Suppressor macrophage (primary cell): ENCODE results near the gene ZNF184.
"Not testable (repeated sequence)": the region's sequence is repeated elsewhere in the genome, so short reads cannot be mapped to it uniquely, and the experiment has no call there.

Experiments
- DNase-seq, 4 experiments: peaks; one replicate each; pipeline ENCODE4 v3.0.0-alpha.2; 2020 to 2022

Gene ZNF184

DNA sequence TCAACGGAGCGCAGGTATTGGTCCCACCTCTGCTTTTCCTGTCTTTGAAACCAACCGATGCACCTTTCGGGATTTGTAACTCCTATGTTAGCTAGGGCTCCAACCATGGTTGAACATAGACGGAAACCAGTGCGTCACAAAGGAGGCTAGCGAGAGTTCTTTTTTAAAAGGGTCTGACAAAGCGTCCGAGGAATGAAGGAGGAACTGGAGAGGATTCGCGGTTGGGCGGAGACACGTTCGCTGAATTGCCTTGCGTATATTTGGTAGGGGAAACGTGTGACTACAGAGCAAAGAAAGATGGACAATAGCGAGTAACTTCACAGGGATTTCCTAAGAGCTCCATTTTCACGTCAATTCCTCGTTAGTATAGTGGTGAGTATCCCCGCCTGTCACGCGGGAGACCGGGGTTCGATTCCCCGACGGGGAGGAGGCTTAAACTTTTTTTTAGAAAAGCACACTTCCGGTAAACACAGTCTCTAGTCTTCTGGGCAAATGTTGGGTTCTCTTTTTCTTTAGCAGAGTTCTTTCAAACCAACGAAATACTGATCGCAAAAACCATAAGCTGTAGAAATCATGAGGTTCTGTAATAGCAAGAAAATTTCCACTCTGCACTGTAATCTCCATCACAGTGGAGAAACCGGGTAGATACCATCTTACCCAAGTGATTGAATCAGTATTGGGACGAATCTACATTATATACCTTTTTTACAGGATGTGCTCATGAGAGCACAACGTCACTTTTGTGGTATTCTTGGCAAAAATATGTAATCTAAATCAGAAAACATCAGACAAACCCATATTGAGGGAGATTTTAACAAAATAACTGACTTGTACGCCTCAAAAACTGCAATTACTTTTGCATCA, 6.6 kb upstream of the ZNF184 start:
- peak; percentile 84 to 94 (median 92) for DNase-seq

- DNase-seq, result peak; percentile 83 to 92 (median 89)
These were observed 5.9 kb upstream of the ZNF184 start for GRCh38 chr6:27478706-27479318.

GRCh38 chr6:27478141-27478705, 5.3 kb upstream of the ZNF184 start:
- peak in 2 of 4 experiments; percentile 3 to 12 for DNase-seq

DNA sequence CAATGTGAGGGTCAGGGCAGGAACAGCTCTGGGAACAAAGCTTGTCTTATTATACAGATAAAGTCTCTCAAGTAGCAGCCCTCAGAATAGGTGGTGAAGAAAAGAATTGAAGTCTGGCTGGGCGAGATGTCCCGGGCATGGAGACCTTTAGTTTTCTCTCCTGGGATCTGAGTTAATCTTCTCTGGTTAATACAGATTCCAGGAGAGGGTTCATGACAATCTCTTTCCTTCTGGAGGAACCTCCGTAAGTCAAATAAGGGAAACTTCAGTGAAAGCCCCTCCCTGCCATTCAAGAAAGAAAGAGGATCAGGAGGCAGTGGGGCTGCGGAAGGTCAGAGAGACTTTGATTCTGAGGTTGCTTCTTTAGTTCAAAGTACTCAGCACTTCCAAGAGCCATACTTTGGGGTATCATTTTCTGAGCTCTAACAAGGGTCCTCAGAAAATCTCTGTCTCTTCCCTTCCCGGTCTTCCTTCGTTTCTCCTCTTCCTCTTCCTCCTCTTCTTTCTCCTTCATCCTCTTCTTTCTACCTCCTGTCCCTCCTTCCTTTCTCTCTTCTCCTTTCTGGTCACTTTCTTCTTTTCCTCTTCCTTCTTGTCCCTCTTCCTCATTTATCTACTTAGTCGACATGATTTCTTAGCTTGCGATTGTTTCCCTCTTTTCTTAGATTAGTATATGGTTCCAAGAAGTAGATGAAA, 4.6 kb upstream of the ZNF184 start:
- DNase-seq, result no peak

GRCh38 chr6:27476090-27476489, 3.2 kb upstream of the ZNF184 start:
- DNase-seq, result no peak

DNA sequence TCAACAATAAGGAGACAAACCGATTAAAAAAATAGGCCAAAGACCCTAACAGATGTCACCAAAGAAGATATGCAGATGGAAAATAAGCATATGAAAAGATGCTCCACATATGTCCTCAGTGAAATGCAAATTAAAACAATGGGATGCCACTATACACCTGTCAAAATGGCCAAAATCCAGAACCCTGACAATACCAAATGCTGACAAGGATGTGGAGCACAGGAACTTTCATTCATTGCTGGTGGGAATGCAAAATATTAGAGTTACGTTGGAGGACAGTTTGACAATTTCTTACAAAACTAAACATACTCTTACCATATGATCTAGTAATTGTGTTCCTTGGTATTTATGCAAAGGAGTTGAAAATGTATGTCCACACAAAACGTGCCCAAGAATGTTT, 1.8 kb upstream of the ZNF184 start:
- DNase-seq, result no peak

DNA sequence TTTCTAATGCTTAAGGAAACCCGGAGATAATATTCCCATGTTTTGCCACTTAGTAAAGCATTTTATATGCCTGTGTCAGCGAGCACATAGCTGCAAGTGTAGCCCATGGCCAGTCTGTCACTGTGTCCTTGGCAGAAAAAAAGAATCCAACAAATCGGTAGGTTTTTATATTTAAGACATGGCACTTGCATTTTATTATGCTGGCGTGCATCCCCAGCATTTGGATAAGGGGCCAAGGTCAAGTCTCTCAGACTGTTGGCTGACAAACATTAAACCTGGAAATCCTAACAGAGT, 1.2 kb upstream of the ZNF184 start:
- no peak for DNase-seq

- peak; percentile 46 to 65 (median 52) for DNase-seq
These were observed 706 bp downstream of the ZNF184 start for GRCh38 chr6:27472182-27472616.

DNA sequence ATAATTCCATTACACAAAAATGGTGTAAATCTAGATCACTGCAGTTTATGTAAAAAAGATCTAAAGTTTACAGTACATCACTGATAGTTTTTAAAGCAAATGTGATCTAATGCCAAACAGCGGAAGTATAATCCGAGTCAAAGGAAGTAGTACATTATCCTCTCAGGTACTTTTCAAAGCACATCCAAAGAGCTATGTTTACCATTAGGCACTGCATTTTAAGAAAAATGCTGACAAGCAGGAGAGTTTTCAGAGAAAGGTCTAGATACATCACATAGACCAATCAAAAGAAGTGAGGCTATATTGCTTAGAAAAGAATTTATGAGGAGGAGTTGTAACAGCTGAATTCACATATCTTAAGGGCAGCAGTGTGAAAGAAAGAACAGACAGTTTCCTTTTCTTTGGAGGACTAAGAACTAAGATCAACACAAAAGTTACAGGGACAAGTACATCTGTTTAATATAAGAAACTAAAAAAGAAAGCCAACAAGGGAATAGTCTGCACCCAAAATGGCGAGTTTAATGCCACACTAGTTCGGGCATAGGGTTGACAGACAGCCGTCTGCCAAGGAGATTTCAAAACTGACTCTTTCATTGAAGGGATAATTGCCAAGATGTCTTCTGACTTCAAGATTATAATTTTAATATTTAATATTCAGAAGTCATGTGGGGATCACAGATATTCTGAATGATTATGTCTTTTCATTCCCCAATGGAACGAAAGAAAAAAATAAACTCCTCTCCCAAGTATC, 1.4 kb downstream of the ZNF184 start:
- no peak for DNase-seq

DNA sequence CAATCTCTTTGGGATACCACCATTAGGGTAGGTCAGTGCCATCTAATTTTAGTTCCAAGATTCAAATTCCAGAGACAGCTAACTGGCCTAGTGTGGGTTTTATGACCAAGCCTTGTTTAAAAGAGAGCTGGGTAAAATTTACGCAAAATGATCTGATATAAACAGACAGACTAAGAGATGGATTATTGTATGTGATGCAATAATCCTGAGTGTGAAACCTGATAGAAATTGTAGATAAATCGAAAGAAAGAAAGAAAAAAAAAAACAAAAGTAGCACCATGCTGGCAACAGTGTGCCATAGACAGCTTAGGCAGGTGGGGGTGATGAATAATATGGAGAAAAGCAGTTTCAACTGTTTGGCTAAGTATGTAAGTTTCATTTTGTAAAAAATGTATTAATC, 2.9 kb downstream of the ZNF184 start:
- no peak for DNase-seq

DNA sequence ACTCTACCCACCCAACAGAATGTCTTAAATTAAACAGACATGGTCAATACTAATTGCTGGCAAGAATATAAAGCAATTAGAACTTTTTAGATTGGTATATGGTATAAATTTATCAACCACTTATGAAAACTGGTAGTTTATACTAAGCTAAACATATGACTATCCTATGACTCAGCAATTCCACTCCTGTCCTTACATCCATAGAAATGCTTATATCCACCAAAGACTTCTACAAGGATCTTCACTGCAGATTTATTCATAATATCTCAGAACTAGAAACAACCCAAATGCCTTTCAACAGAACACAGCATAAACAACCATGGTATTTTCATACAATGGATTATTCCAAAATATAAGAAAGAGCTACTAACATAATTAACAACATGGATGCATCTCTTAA, 4.6 kb downstream of the ZNF184 start:
- DNase-seq, result no peak

DNA sequence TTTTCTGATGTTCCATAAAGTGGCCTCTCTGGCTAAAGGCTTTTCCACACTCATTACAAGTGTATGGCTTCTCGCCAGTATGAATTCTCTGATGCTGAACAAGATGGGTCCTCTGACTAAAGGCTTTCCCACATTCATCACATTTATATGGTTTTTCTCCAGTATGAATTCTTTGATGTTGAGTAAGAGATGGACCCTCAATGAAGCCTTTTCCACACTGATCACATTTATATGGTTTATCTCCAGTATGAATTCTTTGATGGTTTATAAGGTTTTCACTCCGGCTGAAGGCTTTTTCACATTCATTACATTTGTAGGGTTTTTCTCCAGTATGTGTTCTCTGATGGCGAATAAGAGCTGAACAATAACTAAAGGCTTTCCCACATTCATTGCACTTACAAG, 20.4 kb downstream of the ZNF184 start:
- DNase-seq, result peak in 2 of 4 experiments; percentile 7

GRCh38 chr6:27451660-27452390, 21.1 kb downstream of the ZNF184 start:
- DNase-seq, result no peak

GRCh38 chr6:27448456-27448855, 24.4 kb downstream of the ZNF184 start:
- DNase-seq, result no peak

DNA sequence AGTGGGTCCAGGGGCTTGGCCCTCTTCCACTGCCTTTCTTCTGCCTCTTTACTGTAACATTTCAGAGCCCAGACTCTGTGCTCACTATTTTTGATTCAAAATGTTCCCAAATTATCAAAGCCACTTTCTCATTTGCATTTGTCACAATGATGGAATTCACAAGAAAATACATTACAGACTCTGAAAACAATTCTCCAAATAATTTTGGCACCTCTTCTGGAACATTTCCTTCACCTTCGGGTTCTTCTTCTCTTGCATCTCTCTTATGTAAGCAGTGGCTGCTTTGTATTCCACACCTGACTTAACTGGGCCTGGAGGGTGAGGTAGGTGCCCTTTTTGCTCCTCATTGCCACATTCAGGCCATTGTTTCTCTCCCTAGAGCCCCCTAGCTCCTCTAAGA, 30.0 kb downstream of the ZNF184 start:
- no peak for DNase-seq

GRCh38 chr6:27441001-27441400, 31.9 kb downstream of the ZNF184 start:
- DNase-seq, result no peak

DNA sequence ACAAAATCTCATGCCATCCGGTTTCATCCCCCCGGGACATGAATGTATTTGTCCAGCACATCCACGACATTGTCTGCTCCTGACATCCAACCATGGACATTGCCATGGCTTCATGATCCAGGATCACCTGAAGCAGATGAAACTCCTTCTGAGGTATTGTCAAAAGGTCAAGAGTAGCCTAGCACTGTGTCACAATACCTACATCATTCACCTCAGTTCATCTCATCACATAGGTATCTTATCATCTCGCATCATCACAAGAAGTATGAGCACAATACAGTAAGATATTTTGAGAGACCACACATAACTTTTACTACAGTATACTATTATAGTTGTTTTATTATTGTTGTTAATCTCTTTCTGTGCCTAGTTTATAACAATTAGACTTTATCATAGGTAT, 33.5 kb downstream of the ZNF184 start:
- no peak for DNase-seq

DNA sequence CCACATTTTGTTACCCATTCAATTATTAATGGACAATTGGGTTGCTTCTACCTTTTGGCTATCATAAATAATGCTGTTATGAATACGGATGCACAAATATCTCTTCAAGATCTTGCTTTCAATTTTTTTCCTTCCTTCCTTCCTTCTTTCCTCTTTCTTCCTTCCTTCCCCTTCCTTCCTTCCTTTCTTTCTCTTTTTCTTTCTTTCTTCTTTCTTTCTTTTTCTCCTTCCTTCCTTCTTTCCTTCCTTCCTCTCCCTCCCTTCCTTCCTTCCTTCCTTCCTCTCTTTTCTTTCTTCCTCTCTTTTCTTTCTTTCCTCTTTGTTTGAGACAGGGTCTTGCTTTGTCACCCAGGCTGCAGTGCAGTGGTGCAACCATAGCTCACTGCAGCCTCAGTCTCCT, 39.2 kb downstream of the ZNF184 start:
- DNase-seq, result no peak

GRCh38 chr6:27428966-27429365, 43.9 kb downstream of the ZNF184 start:
- DNase-seq, result no peak

GRCh38 chr6:27428502-27428901, 44.4 kb downstream of the ZNF184 start:
- DNase-seq, result no peak

- no peak for DNase-seq
These were observed 46.8 kb downstream of the ZNF184 start for GRCh38 chr6:27426045-27426620.

- DNase-seq, result not testable (repeated sequence)
These were observed 48.1 kb downstream of the ZNF184 start for GRCh38 chr6:27424851-27425250.
